Body of pancreas (tissue), 4 donors: ENCODE data around the gene MILR1. TPM values are rescaled to one million over a fixed set of nuclear protein-coding genes. Genes with fewer than 3 reads are reported as not detected.
A peak's percentile ranks its signal among the peaks of the same experiment; 100 is the strongest.
"Not testable (repeated sequence)": the region's sequence is repeated elsewhere in the genome, so short reads cannot be mapped to it uniquely, and the experiment has no call there.

Source experiments
- ATAC-seq: fragments of 150-250 bp; one replicate; pipeline ENCODE4 v1.9.1; 2016
- DNase-seq, 4 donors: peaks; one replicate each; pipeline ENCODE4 v3.0.0-alpha.2; 2019
- H3K27ac ChIP-seq, 4 donors: fragments of 200-600 bp; sonication (generic); 1 replicate in 3 of 4; 2 replicates in 1 of 4; pipeline versions ENCODE4 v1.5.1 to v1.6.1; 2016 to 2019; ENCODE audit warnings: mild to moderate bottlenecking in 1 of 4, mixed read lengths in 1 of 4, moderate library complexity in 1 of 4
- H3K27me3 ChIP-seq, 2 donors: fragments of 200-600 bp; sonication (generic); one replicate each; pipeline ENCODE4 v1.6.0; 2016; ENCODE audit warnings: mild to moderate bottlenecking in 1 of 2
- H3K36me3 ChIP-seq, 2 donors: fragments of 200-600 bp; sonication (generic); replicated peaks in 1 of 2; 2 replicates each; pipeline ENCODE4 v1.5.1; 2016; ENCODE audit warnings: low read depth in 2 of 2; ENCODE audit not compliant: insufficient read depth in 1 of 2
- H3K4me1 ChIP-seq: fragments of 200-600 bp; sonication (generic); one replicate; pipeline ENCODE4 v1.6.0; 2016
- H3K4me3 ChIP-seq, 2 donors: fragments of 200-600 bp; sonication (generic); 1 replicate in 1 of 2; 2 replicates in 1 of 2; pipeline ENCODE4 v1.5.1; 2016 to 2019
- H3K9me3 ChIP-seq, 3 donors: fragments of 200-600 bp; sonication (generic); 1 replicate in 2 of 3; 2 replicates in 1 of 3; pipeline ENCODE4 v1.5.1; 2016
- CTCF ChIP-seq, 7 experiments: fragments of 450-650 bp in 4 of 7; fragments of 200-600 bp in 3 of 7; sonication (generic) in 3 of 7; IDR thresholded peaks; one replicate each; pipeline ENCODE4 v1.5.1; 2016 to 2019; ENCODE audit warnings: antibody characterized with exemption in 7 of 7
- POLR2A ChIP-seq, 3 donors: fragments of 450-650 bp; IDR thresholded peaks; one replicate each; pipeline ENCODE4 v1.6.1; 2016; ENCODE audit warnings: antibody characterized with exemption in 3 of 3, mild to moderate bottlenecking in 2 of 3
- WGBS, 2 donors: methylation state at CpG; one replicate each; pipeline ENCODE4 v1.1.5; 2017; 5-methylcytosine and 5-hydroxymethylcytosine counted together
- intact Hi-C: fragments of 100-400 bp; cut with DNase I; formaldehyde crosslinking; loops from one replicate; pipeline ENCODE4 v1.15.1; 2023
- total RNA-seq, 2 donors: library from RNA; depleted of rRNA; stranded (reverse); fragments of >200 nt; gene quantifications; one replicate each; pipeline ENCODE4 v1.1.0, GENCODE V29; 2016

Gene MILR1
- total RNA-seq, 2 donors from 2014 or later: 4.9 TPM; not detected in 1

- Histone ChIP-seq H3K27me3 (no peaks in the 10 kb centered on the region), H3K9me3 (no peaks in the 10 kb centered on the region), H3K36me3 (peaks cover 0 to 7% of the 10 kb centered on the region in 2 donors), H3K4me1 (peaks cover 24% of the 10 kb centered on the region), H3K4me3 (no peak overlapping the region), H3K27ac (no peak overlapping the region)
- ATAC-seq (no peak), DNase-seq (peak in 2 of 4 donors; percentile 28 to 29)
- intact Hi-C loops: no loop called here
- 86 to 91% methylated on average over 13 of the region's 13 CpGs for WGBS, 2 donors
- TF ChIP-seq POLR2A (IDR thresholded peaks at IDR 0.05) (no peak), CTCF (IDR thresholded peaks at IDR 0.05) (peak in 4 of 7 experiments; percentile 14 to 40 (median 28))
Observed at GRCh38 chr17:64491034-64491860, 42.3 kb downstream of the MILR1 start.

- H3K36me3 ChIP-seq: peaks cover 0 to 7% of the 10 kb centered on the region in 2 donors
- TF ChIP-seq POLR2A (IDR thresholded peaks at IDR 0.05) (no peak), CTCF (IDR thresholded peaks at IDR 0.05) (no peak)
- no peak overlapping the region for H3K27ac ChIP-seq
- WGBS, 2 donors: 74 to 85% methylated on average over 3 of the region's 3 CpGs
- no peak overlapping the region for H3K4me3 ChIP-seq
- H3K27me3 ChIP-seq: no peaks in the 10 kb centered on the region
- intact Hi-C loops: no loop called here
- ATAC-seq (no peak), DNase-seq (no peak)
- H3K9me3 ChIP-seq: no peaks in the 10 kb centered on the region
- H3K4me1 ChIP-seq: peaks cover 24% of the 10 kb centered on the region
Observed at GRCh38 chr17:64491994-64492393, 43.1 kb downstream of the MILR1 start.

- Histone ChIP-seq H3K27me3 (no peaks in the 10 kb centered on the region), H3K9me3 (no peaks in the 10 kb centered on the region), H3K27ac (no peak overlapping the region), H3K4me3 (no peak overlapping the region), H3K4me1 (peaks cover 29% of the 10 kb centered on the region), H3K36me3 (peaks cover 0 to 7% of the 10 kb centered on the region in 2 donors)
- intact Hi-C loops: no loop called here
- DNase-seq: no peak
- TF ChIP-seq POLR2A (IDR thresholded peaks at IDR 0.05): no peak
- peak in 6 of 7 experiments; percentile 24 to 74 (median 37) for TF ChIP-seq CTCF (IDR thresholded peaks at IDR 0.05)
- 81 to 85% methylated on average over 6 of the region's 6 CpGs for WGBS, 2 donors
- no peak for ATAC-seq
Observed at GRCh38 chr17:64492481-64493109, 43.7 kb downstream of the MILR1 start.

- Histone ChIP-seq H3K27me3 (no peaks in the 10 kb centered on the region), H3K4me3 (no peak overlapping the region), H3K9me3 (no peaks in the 10 kb centered on the region), H3K36me3 (peaks cover 0 to 7% of the 10 kb centered on the region in 2 donors), H3K4me1 (peaks cover 44% of the 10 kb centered on the region), H3K27ac (no peak overlapping the region)
- WGBS, 2 donors: 89 to 93% methylated on average over 2 of the region's 2 CpGs
- DNase-seq (no peak), ATAC-seq (no peak)
- TF ChIP-seq CTCF (IDR thresholded peaks at IDR 0.05) (no peak), POLR2A (IDR thresholded peaks at IDR 0.05) (no peak)
- intact Hi-C loops: no loop called here
Observed at GRCh38 chr17:64494121-64494520, 45.2 kb downstream of the MILR1 start.

GRCh38 chr17:64495300-64495699 is 46.4 kb downstream of the MILR1 start:
- not testable (repeated sequence) for H3K36me3 ChIP-seq

More at GRCh38 chr17:64495300-64495699, 46.4 kb downstream of the MILR1 start:
- H3K27ac ChIP-seq, DNase-seq, intact Hi-C loops, ATAC-seq, H3K4me3 ChIP-seq, H3K27me3 ChIP-seq, H3K9me3 ChIP-seq: not testable (repeated sequence)
- H3K4me1 ChIP-seq: peaks cover 51% of the 10 kb centered on the region
- 91 to 92% methylated on average over 5 of the region's 5 CpGs for WGBS, 2 donors
